HG03439 (cell line): Measurements from ENCODE around the gene FAM177B.
"Not testable (repeated sequence)": the region's sequence is repeated elsewhere in the genome, so short reads cannot be mapped to it uniquely, and the experiment has no call there.

Experiments
- ATAC-seq: cut with Tn5 transposase; IDR thresholded peaks from one replicate; pipeline ENCODE4 v1.9.1; 2021; ENCODE audit warnings: mild to moderate bottlenecking, moderate library complexity; ENCODE audit not compliant: unreplicated experiment

The FAM177B gene

GRCh38 chr1:222739465-222739864 is 2.5 kb downstream of the FAM177B start:
- no peak for ATAC-seq

GRCh38 chr1:222739929-222740328 is 2.9 kb downstream of the FAM177B start:
- no peak for ATAC-seq

GRCh38 chr1:222741630-222742457 is 4.8 kb downstream of the FAM177B start:
- ATAC-seq: not testable (repeated sequence)

GRCh38 chr1:222749927-222750326 is 12.9 kb downstream of the FAM177B start:
- no peak for ATAC-seq

- ATAC-seq: no peak
Measured at GRCh38 chr1:222750651-222751050, 13.6 kb downstream of the FAM177B start.

- no peak for ATAC-seq
Measured at GRCh38 chr1:222751255-222751654, 14.3 kb downstream of the FAM177B start.

- no peak for ATAC-seq
Measured at GRCh38 chr1:222754366-222755139, 17.6 kb downstream of the FAM177B start.

- ATAC-seq: no peak
Measured at GRCh38 chr1:222757646-222758268, 20.8 kb downstream of the FAM177B start.

- no peak for ATAC-seq
Measured at GRCh38 chr1:222759451-222760035, 22.5 kb downstream of the FAM177B start.

- no peak for ATAC-seq
Measured at GRCh38 chr1:222761083-222761482, 24.1 kb downstream of the FAM177B start.

- not testable (repeated sequence) for ATAC-seq
Measured at GRCh38 chr1:222762178-222762577, 25.2 kb downstream of the FAM177B start.

- no peak for ATAC-seq
Measured at GRCh38 chr1:222767152-222767571, 30.2 kb downstream of the FAM177B start.

GRCh38 chr1:222768592-222768991 is 31.6 kb downstream of the FAM177B start:
- ATAC-seq: no peak

GRCh38 chr1:222769181-222769580 is 32.2 kb downstream of the FAM177B start:
- no peak for ATAC-seq

- ATAC-seq: no peak
Measured at GRCh38 chr1:222769971-222770620, 33.1 kb downstream of the FAM177B start.

- no peak for ATAC-seq
Measured at GRCh38 chr1:222772996-222773379, 36.0 kb downstream of the FAM177B start.

- no peak for ATAC-seq
Measured at GRCh38 chr1:222777463-222777862, 40.5 kb downstream of the FAM177B start.

- ATAC-seq: no peak
Measured at GRCh38 chr1:222777977-222778376, 41.0 kb downstream of the FAM177B start.

- ATAC-seq: no peak
Measured at GRCh38 chr1:222781251-222781650, 44.2 kb downstream of the FAM177B start.

- ATAC-seq: no peak
Measured at GRCh38 chr1:222783051-222783450, 46.0 kb downstream of the FAM177B start.

- no peak for ATAC-seq
Measured at GRCh38 chr1:222784371-222784770, 47.4 kb downstream of the FAM177B start.
